MM.1S (cell line): ENCODE measurements around the gene HS6ST3.

Experiments used
- DNase-seq: peaks from one replicate; pipeline ENCODE4 v3.0.0-alpha.2; 2015
- H2AFZ ChIP-seq: fragments of 300-600 bp; sonication (generic); 2 replicates; pipeline ENCODE4 v1.6.0; 2016; ENCODE audit warnings: antibody characterized with exemption, low read length
- H3F3A ChIP-seq: fragments of 300-600 bp; sonication (generic); 2 replicates; pipeline ENCODE4 v1.6.1; 2016; ENCODE audit warnings: mild to moderate bottlenecking, antibody characterized with exemption, low read length, moderate library complexity, mixed read lengths; ENCODE audit not compliant: insufficient read depth
- H3K27ac ChIP-seq: fragments of 300-600 bp; sonication (generic); 2 replicates; pipeline ENCODE4 v1.5.1; 2016; ENCODE audit warnings: mild to moderate bottlenecking, low read length
- H3K27me3 ChIP-seq: fragments of 300-600 bp; sonication (generic); replicated peaks from 2 replicates; pipeline ENCODE4 v1.6.0; 2016; ENCODE audit warnings: low read length; ENCODE audit not compliant: insufficient read depth
- H3K36me3 ChIP-seq: fragments of 300-600 bp; sonication (generic); replicated peaks from 2 replicates; pipeline ENCODE4 v1.6.1; 2016; ENCODE audit warnings: mild to moderate bottlenecking, low read length, mixed read lengths; ENCODE audit not compliant: insufficient read depth
- H3K4me1 ChIP-seq: fragments of 300-600 bp; sonication (generic); 2 replicates; pipeline ENCODE4 v1.6.1; 2016; ENCODE audit warnings: low read length, mixed read lengths
- H3K4me2 ChIP-seq: fragments of 300-600 bp; sonication (generic); 2 replicates; pipeline ENCODE4 v1.6.0; 2016; ENCODE audit warnings: low read depth, low read length
- H3K4me3 ChIP-seq: fragments of 300-600 bp; sonication (generic); 2 replicates; pipeline ENCODE4 v1.5.1; 2016; ENCODE audit warnings: low read length, mixed read lengths
- H3K79me2 ChIP-seq: fragments of 300-600 bp; sonication (generic); 2 replicates; pipeline ENCODE4 v1.6.1; 2016; ENCODE audit warnings: mixed run types, low read length, mixed read lengths
- H3K9ac ChIP-seq: fragments of 300-600 bp; sonication (generic); 2 replicates; pipeline ENCODE4 v1.6.1; 2016; ENCODE audit warnings: low read length, mixed read lengths
- H3K9me2 ChIP-seq: fragments of 300-600 bp; sonication (generic); replicated peaks from 2 replicates; pipeline ENCODE4 v1.6.1; 2016; ENCODE audit warnings: mild to moderate bottlenecking, low read length, mixed read lengths; ENCODE audit not compliant: insufficient read depth
- H3K9me3 ChIP-seq: fragments of 300-600 bp; sonication (generic); replicated peaks from 2 replicates; pipeline ENCODE4 v1.6.1; 2016; ENCODE audit warnings: mild to moderate bottlenecking, low read length, mixed read lengths; ENCODE audit not compliant: insufficient read depth
- H4K20me1 ChIP-seq: fragments of 300-600 bp; sonication (generic); 2 replicates; pipeline ENCODE4 v1.6.1; 2016; ENCODE audit warnings: mild to moderate bottlenecking, low read length, moderate library complexity, mixed read lengths; ENCODE audit not compliant: insufficient read depth
- EZH2 ChIP-seq: fragments of 300-600 bp; sonication (generic); optimal IDR thresholded peaks from 2 replicates; pipeline ENCODE3; 2017; ENCODE audit warnings: low read depth, mild to moderate bottlenecking, antibody characterized with exemption, low read length, mixed read lengths
- EZH2phosphoT487 ChIP-seq: fragments of 300-600 bp; sonication (generic); IDR thresholded peaks from 2 replicates; pipeline ENCODE4 v1.6.1; 2018; ENCODE audit warnings: antibody characterized with exemption, low read length
- TF ChIP-seq, protein P1 (sequence below): fragments of 300-600 bp; sonication (generic); IDR thresholded peaks from 2 replicates; pipeline ENCODE4 v1.5.1; 2016; ENCODE audit warnings: antibody characterized with exemption, low read length, mixed read lengths

Gene HS6ST3

DNA sequence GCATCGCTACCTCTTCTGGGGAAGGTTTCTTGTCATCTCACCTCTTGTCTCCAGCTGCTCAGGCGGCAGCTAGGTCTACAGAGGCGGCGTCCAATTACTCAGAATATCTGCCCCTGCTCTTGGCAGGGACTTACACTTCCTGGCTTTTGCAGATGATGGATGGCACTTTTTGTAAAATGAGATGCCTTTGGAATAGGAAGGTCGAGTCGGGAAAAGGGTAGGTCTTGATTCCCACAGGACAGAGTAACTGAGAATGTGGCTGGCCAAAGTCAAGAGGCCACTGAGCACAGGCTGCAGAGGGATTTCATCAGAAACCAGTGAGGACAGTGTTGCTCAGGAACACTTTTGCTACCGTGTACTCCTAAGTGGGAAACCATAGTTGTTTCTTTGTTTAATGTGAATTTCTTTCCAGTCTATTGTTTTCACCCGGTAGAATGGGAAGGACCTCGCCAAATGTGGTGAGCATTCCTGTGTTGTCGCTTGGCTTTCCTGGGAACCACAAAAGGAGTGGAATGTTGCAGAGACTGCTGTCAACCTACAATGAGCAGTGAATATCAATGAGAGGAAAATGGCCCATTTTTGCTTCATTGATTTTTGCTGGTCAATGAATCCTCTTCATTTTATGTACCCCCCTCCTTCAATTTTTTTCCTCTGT, 383.7 kb downstream of the HS6ST3 start:
- Histone ChIP-seq H3K36me3 (no peaks in the 10 kb centered on the region), H2AFZ (no peak overlapping the region), H3K27ac (no peak overlapping the region), H3K79me2 (no peaks in the 10 kb centered on the region), H3K9me3 (no peaks in the 10 kb centered on the region), H3K9ac (no peak overlapping the region), H3K27me3 (no peaks in the 10 kb centered on the region), H3K4me3 (no peak overlapping the region), H3K4me1 (no peaks in the 10 kb centered on the region), H3K9me2 (no peaks in the 10 kb centered on the region), H3K4me2 (no peak overlapping the region), H4K20me1 (no peaks in the 10 kb centered on the region), H3F3A (no peaks in the 10 kb centered on the region)
- TF ChIP-seq EZH2phosphoT487 (no peak), EZH2 (no peak)
- TF ChIP-seq, protein P1, sequence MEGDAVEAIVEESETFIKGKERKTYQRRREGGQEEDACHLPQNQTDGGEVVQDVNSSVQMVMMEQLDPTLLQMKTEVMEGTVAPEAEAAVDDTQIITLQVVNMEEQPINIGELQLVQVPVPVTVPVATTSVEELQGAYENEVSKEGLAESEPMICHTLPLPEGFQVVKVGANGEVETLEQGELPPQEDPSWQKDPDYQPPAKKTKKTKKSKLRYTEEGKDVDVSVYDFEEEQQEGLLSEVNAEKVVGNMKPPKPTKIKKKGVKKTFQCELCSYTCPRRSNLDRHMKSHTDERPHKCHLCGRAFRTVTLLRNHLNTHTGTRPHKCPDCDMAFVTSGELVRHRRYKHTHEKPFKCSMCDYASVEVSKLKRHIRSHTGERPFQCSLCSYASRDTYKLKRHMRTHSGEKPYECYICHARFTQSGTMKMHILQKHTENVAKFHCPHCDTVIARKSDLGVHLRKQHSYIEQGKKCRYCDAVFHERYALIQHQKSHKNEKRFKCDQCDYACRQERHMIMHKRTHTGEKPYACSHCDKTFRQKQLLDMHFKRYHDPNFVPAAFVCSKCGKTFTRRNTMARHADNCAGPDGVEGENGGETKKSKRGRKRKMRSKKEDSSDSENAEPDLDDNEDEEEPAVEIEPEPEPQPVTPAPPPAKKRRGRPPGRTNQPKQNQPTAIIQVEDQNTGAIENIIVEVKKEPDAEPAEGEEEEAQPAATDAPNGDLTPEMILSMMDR: no peak
- no peak for DNase-seq

DNA sequence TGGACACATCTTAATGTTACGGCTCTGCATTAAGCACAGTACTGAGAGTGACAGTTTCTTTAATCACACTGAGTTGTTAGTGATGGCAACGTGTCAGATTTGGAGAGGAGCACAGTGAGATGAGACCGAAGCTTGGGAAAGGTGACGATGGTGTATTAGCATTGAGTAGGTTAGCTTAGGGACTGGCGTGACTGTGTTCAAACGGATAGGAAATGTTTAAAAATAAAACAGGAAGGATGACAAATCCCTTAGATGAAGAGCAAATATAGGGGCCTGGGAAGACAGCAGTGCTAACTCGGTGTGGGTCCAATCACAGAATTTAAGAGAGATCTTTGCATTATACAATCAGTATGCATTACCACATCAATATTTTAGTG, 384.3 kb downstream of the HS6ST3 start:
- Histone ChIP-seq H3K27me3 (no peaks in the 10 kb centered on the region), H2AFZ (no peak overlapping the region), H3K9me2 (no peaks in the 10 kb centered on the region), H4K20me1 (no peaks in the 10 kb centered on the region), H3K27ac (no peak overlapping the region), H3K4me2 (no peak overlapping the region), H3K4me1 (no peaks in the 10 kb centered on the region), H3K79me2 (no peaks in the 10 kb centered on the region), H3K9ac (no peak overlapping the region), H3F3A (no peaks in the 10 kb centered on the region), H3K4me3 (no peak overlapping the region), H3K36me3 (no peaks in the 10 kb centered on the region), H3K9me3 (no peaks in the 10 kb centered on the region)
- DNase-seq: no peak
- no peak for TF ChIP-seq EZH2phosphoT487
- TF ChIP-seq EZH2: no peak
- TF ChIP-seq, protein P1: no peak

DNA sequence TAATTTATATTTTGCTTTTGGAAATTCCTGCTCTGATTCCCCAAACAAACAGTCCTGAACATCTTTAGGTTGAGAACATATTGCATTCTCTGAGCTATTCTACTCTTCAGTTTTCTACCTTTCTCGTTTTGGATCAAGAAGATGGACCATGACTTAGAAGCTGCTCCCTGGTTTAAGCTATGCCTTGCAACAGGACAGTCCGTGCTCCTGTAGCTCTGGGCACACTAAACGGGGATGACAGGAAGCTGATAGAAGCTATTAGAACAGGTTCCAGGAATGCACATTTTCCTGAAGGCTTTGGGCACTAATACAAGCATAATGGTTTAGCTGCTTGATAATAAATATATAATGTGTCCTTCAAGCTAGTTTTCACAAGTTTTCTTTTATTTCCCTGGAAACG, 385.2 kb downstream of the HS6ST3 start:
- H3K36me3 ChIP-seq: no peaks in the 10 kb centered on the region
- DNase-seq: no peak
- no peak for TF ChIP-seq EZH2
- TF ChIP-seq EZH2phosphoT487: no peak
- TF ChIP-seq, protein P1: no peak
- no peak overlapping the region for H3K4me2 ChIP-seq
- H2AFZ ChIP-seq: no peak overlapping the region
- H3K9ac ChIP-seq: no peak overlapping the region
- no peak overlapping the region for H3K4me3 ChIP-seq
- H3K27ac ChIP-seq: no peak overlapping the region
- H3K27me3 ChIP-seq: no peaks in the 10 kb centered on the region
- H3K9me2 ChIP-seq: no peaks in the 10 kb centered on the region
- H4K20me1 ChIP-seq: no peaks in the 10 kb centered on the region
- H3K9me3 ChIP-seq: no peaks in the 10 kb centered on the region
- H3K79me2 ChIP-seq: no peaks in the 10 kb centered on the region
- no peaks in the 10 kb centered on the region for H3K4me1 ChIP-seq
- no peaks in the 10 kb centered on the region for H3F3A ChIP-seq
